Activated CD4-positive, alpha-beta T cell treated with anti-CD3 and anti-CD28 coated beads, Interleukin-2, amount 50 U/mL, for 1 hour (primary cell): Measurements from ENCODE around the gene GRIA4.
"Not testable (repeated sequence)": the region's sequence is repeated elsewhere in the genome, so short reads cannot be mapped to it uniquely, and the experiment has no call there.

ENCODE experiments used
- DNase-seq: peaks from one replicate; pipeline ENCODE4 v3.0.0-alpha.2; 2020

Gene GRIA4

DNA sequence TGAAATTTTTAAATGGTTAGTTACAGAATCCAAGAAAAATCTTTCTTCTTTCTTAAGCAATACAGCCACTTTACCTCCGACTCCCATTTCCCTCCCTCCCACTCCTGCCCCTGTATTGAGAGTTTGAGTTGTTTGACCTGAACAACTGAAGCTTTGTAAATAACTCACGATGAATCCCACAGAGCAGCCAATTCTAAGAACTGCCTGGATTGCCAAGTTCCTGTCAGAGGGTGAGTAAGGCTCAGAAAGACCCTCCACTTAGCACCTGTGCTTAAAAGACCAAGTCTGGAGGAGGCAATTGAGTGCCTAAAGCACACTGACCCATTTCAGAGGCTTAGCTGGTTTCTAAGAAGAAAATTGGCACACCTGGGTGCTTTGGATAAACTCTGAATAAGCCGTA lies 253.7 kb downstream of the GRIA4 start:
- no peak for DNase-seq

DNA sequence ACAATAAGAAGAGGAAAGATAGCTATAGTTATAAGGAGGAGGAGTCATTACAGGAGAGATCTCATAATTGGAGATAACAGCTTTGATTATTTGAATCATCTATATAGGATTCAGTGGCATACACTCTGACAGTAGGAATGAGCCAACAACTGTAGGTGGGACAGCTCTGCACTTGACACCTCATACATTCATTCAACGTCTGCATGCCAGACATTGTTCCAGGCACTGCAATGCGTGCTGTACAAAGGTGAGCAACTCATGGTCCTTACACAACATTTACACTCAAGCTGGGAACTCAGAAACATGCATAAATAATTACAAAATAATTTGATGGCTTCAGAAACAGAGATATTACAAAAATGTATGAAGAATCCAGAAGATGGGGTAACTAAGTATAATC lies 257.9 kb downstream of the GRIA4 start:
- no peak for DNase-seq

DNA sequence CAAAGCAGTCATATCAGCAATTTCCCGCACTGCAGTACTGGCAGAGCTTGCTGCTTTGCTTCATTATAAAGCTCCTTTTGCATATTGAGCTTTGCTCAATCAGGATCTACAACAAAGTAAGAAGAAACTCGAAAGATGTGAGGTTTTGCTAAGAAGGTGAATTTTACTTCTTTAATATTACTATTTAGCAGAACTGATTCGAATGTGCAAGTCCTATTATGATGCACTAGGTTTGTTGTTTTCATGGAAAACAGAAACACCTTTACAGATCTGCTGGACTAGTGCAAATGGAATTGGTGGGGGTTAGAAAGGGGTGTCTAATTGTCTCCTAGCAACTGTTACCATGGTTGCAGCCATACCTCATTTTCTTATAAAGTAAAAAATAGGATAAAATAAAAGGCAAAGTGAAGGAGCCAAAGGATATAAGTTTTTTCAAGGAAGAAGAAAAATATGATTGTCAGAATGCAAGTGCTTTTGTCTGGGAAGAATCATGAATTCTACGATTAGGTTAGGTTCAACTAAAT lies 259.0 kb downstream of the GRIA4 start:
- DNase-seq: no peak

DNA sequence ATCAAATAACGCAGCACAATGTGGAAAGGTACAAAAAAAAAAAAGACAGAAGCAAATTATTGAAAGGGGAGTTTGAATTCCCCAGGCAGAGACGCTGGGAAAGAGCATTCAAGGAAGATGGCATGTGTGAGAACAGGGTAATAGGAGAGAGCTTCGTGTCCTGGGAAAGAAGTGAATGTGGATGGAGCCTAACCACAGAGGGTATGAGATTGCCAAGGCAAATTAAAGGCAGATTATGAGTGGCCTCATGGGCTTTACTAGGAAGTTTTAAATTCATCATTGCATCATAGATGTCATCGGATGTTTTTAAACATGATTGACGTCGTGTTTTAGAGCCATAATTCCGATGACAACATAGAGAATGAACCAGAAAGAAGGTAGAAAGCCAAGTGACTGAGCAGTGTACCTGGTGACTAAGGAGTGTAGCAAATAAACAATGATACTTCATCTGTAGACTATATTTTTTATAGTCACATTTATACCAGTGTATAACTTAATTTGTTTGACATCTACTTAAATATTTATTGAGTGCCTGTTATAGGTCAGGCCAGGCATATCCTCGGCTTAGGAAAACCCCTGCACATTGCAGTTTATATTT lies 260.7 kb downstream of the GRIA4 start:
- no peak for DNase-seq

DNA sequence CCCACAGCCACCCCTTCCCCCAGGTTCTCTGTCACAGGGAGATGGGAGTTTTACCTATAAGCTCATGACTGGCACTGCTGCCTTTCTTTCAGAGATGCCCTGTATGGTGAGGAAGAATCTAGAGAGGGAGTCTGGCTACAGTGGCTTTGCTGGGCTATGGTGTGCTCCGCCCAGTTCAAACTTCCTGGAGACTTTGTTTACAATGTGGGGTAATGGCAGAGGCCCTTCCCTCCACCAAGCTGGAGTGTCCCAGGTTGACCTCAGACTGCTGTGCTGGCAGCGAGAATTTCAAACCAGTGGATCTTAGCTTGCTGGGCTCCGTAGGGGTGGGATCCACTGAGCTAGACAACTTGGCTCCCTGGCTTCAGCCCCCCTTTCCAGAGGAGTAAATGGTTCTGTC lies 268.6 kb downstream of the GRIA4 start:
- no peak for DNase-seq

DNA sequence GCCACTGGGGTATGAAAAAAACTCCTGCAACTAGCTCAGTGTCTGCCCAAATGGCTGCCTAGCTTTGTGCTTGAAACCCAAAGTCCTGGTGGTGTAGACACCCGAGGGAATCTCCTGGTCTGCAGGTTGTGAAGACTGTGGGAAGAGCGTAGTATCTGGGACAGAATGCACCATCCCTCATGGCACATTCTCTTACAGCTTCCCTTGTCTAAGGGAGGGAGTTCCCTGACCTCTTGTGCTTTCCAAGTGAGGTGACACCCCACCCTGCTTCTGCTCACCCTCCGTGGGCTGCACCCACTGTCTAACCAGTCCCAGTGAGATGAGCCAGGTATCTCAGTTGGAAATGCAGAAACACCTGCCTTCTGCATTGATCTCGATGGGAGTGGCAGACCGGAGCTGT lies 269.1 kb downstream of the GRIA4 start:
- not testable (repeated sequence) for DNase-seq

DNA sequence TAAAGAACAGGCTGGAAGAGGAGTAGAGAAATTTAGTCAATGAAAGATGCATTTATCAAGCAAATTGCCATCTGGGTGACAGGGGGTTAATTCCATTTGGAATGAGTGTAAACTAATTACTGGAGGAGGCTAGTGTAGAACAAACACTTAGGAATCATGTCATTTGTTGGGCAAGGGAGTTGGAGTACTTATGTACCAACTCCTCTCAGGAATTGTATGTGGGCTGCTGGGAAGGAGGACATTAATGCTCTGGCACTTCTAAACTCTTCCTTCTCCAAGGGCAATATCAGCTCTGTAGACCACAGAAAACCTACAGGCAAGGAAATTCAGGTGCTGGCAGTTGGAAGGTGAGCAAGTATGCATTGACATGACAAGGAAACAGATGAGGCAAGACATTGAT lies 271.2 kb downstream of the GRIA4 start:
- no peak for DNase-seq

DNA sequence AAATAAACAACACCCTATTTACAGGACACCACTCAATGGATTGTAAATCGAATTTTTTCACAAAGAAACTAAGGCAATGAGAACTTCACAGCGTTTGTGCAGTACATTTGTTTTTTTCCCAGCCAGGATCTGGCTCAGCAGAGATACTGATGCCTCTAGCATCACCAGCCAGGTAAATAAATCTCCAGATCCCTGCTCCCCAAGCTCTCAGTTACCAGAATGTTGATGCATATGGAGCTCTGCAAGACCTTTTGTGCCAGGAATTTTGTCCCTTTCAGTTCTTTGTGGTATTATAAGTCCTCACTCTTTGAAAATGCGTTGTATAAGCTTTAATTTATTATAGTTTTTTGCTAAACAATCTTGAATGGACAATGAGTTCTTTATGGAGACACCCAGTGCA lies 274.6 kb downstream of the GRIA4 start:
- no peak for DNase-seq

DNA sequence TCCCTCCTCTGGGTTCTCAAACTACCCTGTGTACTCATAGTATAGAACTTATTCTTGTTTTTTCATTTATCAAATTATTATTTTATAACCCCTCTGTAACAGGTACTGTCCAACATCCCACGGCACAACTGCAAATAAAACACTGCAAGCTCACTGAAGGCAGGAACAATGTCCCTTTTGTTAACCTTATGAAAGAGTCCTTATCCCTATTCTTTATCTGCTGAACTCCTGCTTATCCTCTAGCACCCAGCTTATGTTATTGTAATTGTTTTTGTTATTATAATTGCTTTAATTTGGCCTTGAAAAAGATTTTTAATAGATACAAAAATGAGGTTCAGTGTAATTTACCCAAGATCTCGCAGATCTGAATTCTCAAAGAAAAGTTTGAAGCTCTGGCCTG lies 281.8 kb downstream of the GRIA4 start:
- DNase-seq: no peak

DNA sequence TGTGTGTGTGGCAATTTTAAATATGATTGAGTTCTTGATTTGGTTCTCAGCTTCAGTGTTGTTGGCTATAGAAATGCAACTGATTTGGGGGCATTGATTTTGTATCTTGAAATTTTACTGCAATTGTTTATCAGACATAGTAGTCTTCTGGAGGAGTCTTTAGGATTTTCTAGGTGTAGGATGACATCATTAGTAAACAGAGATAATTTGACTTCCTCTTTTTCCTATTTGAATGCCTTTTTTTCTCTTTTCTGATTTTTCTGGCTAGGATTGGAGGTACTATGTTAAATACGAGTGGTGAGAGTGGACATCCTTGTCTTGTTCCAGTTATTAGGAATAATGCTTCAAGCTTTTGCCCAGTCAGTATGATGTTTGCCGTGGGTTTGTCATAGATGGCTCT lies 287.3 kb downstream of the GRIA4 start:
- no peak for DNase-seq

DNA sequence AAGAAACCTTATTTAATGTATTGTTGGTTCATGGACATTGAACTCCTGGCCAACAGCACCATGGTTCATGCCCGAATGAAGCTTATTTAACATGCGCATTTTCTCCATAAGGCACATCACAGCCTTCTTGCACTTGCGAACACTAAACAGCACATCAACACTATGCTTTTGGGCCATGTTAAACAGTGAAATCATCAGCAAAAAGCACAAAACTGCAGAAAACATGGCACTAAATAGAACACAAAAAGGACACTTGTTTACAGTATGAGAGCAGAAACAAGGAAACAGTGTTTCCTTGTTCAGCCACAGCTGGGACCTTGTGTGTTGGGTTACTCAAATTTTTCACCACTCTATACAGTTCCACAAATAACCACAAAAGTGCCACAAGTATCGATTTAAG lies 289.9 kb downstream of the GRIA4 start:
- no peak for DNase-seq

DNA sequence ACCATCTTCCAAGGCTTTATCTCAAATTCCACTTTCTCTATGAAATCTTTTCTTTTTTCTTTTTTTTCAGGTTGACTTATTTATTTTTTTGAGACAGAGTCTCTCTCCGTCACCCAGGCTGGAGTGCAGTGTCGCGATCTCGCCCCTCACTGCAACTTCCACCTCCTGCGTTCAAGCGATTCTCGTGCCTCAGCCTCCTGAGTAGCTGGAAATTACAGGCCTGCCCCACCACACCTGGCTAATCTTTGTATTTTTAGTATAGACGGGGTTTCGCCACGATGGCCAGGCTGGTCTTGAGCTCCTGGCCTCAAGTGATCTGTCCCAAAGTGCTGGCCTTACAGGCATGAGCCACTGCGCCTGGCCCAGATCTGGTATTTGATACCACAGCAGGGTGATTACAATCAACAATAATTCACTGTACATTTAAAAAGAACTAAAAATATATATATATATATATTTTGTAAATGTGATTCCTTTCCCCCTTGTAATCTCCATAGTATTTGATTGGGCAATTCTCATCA lies 290.7 kb downstream of the GRIA4 start:
- DNase-seq: no peak

DNA sequence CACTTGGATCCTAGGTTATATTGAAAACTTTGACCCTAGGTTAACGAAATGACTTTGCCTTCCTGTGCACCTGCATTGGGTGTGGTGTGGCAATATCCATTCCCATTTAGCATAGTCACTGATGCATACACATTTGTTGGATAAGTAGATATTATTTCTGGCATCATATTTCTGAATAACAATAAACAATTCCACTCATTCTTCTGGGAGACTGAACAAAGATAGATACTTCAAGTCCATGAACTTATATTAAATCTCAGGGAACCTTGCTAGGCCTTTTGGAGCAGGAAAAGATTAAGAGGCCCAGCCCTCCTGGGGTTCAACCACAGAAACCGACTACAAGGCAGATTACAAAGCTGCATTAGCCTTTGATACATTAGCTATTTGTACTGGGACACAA lies 293.2 kb downstream of the GRIA4 start:
- no peak for DNase-seq

DNA sequence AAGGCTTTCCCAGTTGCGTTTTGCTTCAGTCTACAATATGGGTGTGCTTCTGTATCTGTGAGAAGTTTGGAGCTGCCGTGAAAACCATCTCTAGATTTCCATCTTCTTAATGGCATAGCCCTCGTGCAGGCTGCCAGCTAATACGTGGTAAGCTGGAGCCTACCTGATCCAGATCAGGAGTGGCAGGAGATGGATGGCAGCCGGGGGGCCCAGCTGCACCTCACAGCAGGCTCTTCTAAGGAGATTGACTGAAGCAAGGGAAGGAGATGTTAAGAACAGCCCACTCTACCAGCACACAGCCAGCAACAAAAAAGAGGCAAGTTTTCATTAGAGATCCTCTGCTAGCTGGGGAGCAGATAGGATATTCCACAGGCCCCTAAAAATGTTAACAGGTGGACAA lies 296.6 kb downstream of the GRIA4 start:
- DNase-seq: no peak

DNA sequence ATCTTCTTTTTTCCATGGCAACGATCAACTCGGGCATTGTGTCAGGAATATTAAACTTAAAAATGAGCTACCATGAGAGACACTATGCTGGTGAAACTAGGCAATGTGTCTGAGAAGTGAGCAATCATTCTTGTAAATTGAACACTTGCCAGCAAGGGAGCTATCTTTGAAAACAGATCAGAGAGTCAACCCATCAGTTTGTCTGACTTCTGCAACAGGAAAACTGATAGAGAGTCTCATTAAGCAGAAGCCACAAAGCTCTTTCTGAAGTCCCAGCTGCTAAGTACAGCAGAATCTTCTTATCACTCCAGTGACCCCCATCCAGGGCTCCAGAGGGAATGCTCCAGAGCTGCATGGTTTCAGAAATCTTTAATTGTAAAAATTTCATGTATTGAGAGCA lies 297.4 kb downstream of the GRIA4 start:
- DNase-seq: no peak

DNA sequence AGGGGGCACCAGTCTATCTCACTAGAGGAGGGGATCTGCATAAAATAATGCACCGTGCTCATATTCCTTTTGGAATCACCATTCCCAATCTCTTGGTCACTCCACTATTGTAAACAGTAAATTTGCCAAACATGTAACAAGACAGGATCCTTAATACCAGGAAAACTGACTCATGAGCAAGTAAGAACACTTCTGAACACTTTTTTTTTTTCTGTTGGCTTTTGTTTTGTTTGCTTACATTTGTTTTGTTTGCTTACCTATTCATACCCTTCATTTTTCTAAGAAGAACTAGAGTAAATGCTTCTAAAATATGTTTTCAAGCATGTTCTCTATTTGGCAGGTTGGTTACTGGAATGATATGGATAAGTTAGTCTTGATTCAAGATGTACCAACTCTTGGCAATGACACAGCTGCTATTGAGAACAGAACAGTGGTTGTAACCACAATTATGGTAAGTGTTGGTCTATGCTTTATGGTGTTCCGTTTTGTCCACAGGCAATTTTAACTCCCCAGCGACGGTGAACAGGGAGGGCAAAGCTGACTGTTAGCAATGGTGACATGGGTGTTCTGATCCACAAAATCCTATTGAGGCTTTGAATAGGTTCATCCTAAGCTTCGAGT lies 300.3 kb downstream of the GRIA4 start:
- no peak for DNase-seq

DNA sequence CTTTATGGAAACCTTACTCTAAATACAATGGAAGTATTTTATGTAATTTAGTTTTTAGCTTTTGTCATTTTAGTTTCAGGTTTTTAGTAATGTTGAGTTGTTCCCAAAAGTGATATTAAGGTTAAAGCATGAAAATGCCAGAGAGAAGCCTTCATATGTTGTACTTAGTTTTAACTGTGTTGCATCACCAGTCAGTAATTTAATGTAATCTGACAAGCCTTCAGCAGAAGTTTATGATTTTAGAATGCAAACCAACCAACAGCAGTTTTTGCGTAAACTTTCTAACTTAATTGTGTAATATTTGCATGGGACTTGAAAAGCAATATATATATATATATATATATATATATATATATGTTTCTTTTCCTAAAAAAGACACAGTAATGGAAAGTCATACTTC lies 301.6 kb downstream of the GRIA4 start:
- no peak for DNase-seq

DNA sequence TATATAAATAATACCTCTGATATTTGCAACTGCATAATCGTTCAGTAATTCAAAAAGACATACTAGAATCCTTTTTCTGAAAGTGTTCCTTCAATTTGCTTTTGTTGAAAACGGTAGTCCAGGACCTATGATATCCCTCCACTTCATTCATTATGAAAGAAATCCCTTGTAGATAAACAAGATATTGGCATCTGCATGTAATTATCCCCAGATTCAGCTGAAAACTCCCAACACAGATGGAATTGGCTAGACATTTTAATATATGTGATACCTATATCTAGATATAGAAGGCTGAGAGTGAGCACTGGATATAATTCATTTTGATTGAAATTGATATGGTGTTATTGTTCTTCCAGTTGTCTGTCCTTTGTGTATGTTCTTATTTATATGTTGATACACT lies 302.8 kb downstream of the GRIA4 start:
- no peak for DNase-seq

DNA sequence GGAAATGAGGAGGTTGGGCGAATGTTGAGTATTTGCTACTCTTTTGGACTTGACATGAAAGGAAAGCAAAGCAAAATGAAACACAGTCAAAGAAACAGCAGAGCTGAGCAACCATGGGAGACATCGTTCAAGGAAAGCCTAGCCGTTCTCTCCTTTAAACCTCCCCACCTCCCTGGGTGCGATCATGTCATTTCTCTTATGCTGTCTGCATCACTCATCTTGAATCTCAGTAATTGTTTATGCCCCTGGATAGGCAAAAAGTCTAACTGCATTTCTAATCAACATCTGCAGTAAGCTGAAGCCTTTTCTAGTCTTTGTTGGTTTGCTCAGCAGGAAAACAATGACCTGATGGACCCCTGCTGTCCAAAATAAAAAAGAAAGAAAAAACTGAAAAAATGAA lies 305.1 kb downstream of the GRIA4 start:
- no peak for DNase-seq

DNA sequence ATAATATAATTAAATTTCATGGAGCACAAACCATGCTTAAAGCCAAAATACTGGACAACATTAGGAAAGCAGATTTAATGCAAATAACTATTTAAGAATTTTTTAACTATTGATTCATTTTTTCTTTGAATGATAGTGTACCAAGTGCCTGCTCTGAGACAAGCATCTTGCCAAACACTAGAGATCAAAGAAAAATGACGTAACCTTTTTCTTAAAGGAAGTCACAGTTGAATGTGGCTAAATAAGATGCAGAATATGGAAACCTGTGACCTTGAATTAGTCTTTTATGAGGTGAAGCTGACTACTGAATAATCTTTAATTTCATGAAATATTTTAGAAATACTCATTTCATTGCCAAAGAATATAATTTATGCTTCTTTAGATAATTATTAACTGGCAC lies 308.2 kb downstream of the GRIA4 start:
- DNase-seq: no peak

DNA sequence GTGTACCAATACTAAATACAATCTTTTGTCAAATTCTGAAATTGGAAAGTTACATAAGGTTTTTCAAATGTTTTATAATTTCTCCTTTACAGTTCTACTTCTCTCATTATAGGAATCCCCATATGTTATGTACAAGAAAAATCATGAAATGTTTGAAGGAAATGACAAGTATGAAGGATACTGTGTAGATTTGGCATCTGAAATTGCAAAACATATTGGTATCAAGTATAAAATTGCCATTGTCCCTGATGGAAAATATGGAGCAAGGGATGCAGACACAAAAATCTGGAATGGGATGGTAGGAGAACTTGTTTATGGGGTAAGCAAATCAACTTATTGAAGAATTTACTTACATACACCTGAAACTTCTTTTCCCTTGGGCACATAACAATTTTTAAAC lies 308.7 kb downstream of the GRIA4 start:
- no peak for DNase-seq

DNA sequence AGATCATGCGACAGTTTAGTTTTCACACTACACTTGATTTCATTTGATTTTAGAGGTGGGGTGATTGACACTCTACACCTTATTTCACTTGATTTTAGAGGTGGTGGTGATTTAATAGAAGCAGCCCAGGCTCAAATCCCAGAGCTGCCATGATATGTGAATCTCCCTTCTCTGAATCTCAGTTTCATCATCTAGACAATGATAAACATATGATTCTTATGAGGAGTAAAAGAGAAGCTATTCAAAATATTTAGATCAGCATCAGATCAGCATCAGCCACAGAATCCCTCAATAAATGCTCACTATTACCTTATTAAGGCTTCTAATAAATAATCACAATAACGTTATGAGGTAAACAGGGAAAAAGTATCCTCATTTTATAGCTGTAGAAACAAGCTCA lies 313.4 kb downstream of the GRIA4 start:
- DNase-seq: no peak

DNA sequence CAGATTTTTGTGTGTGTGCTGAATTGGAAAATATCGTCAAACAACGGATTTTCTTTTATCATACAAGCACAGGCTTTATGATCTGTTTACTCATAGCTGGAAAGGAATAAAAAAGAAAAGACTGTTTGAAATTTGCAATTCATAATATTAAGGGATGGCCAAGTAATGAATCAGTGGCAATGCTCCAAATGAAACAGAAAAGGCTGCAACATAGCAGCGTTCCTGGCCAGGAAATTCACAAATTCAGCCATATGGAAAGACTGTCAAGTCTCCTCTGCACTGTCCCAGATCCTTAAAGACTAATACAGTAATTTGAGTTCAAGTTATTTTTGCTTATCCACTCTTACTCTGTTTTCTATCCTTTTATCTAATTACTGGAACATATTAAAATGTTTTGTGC lies 313.9 kb downstream of the GRIA4 start:
- no peak for DNase-seq

DNA sequence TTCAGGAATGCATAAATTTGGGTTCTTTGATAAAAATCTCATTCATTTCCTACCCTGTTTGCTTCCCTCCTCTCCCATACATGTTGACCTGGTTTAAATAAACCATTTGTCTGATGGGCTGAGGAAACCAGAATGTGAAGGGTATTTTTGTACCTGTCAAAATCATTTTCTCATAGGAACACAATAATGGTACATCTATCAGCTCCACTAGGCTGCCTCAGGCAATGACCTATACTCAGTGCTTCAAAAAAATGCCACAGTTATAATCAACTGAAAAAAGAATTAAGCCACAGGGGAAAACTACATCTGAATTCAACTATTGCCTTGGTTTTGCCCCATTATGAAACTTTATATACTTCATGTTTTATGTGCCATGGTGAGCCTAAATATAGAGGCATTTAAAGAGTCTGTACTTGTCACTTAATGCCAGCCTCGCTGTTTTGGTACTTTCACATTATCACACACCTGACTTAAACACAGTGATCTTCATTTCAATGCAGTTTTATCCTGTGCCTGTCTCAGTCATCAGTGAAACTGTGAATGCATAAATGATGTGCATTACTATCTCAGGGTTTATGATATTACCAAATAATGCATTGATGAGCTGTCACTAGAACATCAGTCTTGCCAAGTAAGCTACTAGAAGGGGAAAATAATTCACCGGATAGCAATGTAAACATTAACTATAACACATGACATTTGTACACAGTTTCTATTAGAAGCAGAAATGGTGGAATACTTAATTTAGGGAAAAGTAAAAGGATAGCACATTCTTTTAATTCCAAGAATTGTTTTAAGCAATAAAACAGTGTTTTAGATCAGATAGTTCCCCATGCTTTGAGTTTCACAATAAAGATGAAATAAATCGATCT lies 319.4 kb downstream of the GRIA4 start:
- no peak for DNase-seq
